OCI-LY3 (cell line): Measurements from ENCODE around the gene KIF3C.

ENCODE experiments used
- CTCF ChIP-seq: fragments of 200-600, 300-600 bp; sonication (generic); IDR thresholded peaks from 2 replicates; pipeline ENCODE4 v1.5.1; 2014; ENCODE audit warnings: antibody characterized with exemption, low read length, low read depth
- EZH2phosphoT487 ChIP-seq: fragments of 200-600 bp; shearing (Covaris generic); IDR thresholded peaks from 2 replicates; pipeline ENCODE4 v1.6.1; 2018; ENCODE audit warnings: antibody characterized with exemption, mixed run types, low read depth

GRCh38 chr2:25920786-25921415 lies 61.4 kb downstream of the KIF3C start:
- no peak for TF ChIP-seq CTCF
- no peak for TF ChIP-seq EZH2phosphoT487
